GM18526 (cell line): ENCODE measurements around the gene ISG20L2.

Source experiments
- POLR2A ChIP-seq: IDR thresholded peaks from 3 replicates; pipeline ENCODE4 v1.6.1; 2011; ENCODE audit not compliant: insufficient read length; ENCODE audit errors: extremely low read depth

ISG20L2 gene

GRCh38 chr1:156727926-156728598, 504 bp downstream of the ISG20L2 start, which contains the start of gene METTL25B:
METTL25B (plus strand) TSS chr1:156728469; CDS start chr1:156729105, 636 bp downstream.
- TF ChIP-seq POLR2A: peak; percentile 78

DNA sequence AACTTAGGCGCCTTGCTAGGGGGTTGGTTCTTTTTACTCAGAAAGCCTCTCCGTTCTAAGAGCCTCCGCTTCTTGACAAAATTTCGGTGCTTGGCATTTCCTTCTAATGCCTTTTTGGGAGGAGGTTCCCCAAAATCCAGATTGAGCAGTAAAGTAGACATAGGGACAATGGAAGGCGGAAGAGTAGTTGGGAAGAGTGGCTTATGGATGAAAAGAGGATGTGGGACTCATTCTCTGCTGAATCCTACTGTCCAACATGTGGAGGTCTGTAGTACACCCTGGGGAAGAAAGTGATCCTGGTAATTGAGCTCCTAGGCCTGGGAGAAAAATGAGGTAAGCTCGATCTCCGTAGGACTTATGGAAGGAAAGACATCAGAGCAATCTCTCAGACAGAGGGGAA, 1.1 kb downstream of the ISG20L2 start:
- no peak for TF ChIP-seq POLR2A

- TF ChIP-seq POLR2A: no peak
Observed at GRCh38 chr1:156726549-156727226, 1.9 kb downstream of the ISG20L2 start.

DNA sequence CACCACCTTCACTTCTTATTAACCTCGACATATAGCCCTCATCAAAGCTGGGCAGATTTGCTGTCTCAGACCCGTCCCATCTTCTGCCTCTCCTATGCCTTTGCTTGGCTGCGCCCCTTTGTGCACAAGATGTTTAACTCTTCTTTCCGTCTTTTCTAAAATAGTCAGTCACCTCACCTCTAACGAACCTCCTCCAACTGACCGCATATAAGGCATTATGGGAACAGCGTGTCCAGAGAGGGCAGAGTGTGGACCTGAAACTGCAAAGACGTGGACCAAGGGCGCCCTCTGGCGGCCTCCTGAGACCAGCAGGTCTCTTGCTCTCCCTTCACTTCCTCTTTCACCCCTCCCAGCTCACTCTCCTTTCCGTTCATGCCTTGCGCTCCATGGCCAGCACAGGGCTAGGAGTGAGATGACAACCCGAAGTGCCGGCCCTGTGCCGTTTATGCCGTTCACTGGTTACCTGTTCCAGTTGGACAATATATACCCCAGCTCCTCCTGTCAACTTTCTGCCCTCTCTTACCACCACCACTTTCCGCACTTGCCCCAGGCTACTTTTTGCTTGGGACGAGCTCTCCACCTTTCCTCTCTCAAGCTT, 2.8 kb downstream of the ISG20L2 start:
- TF ChIP-seq POLR2A: no peak

GRCh38 chr1:156721535-156721934, 7.0 kb downstream of the ISG20L2 start:
- no peak for TF ChIP-seq POLR2A

- no peak for TF ChIP-seq POLR2A
Observed at GRCh38 chr1:156721131-156721530, 7.4 kb downstream of the ISG20L2 start.

GRCh38 chr1:156717351-156717750, 11.2 kb downstream of the ISG20L2 start:
- no peak for TF ChIP-seq POLR2A

GRCh38 chr1:156714830-156715229, 13.7 kb downstream of the ISG20L2 start:
- no peak for TF ChIP-seq POLR2A

GRCh38 chr1:156712626-156713025, 15.9 kb downstream of the ISG20L2 start:
- TF ChIP-seq POLR2A: no peak

- no peak for TF ChIP-seq POLR2A
Observed at GRCh38 chr1:156711011-156711817, 17.4 kb downstream of the ISG20L2 start.

GRCh38 chr1:156709757-156710489, 18.6 kb downstream of the ISG20L2 start:
- no peak for TF ChIP-seq POLR2A

DNA sequence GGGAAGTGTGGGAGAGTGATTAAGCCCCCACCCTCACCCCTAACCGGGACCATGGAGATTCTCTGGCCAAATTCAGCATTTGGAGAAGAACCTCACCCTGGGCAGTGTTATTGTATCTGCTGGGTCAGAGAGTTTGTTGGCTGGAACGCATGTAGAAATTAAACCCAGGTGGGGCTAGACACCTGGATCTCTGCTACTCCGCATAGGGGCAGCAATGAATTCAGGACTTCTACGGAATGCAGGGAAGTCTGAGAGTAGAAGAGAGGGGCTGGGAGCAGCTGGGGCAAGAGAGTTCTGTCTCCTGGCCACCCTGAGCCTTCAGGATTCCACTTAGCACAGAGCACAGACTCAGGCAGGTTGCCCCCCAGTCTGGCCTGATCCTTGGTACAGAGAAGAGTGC, 19.5 kb downstream of the ISG20L2 start:
- no peak for TF ChIP-seq POLR2A

DNA sequence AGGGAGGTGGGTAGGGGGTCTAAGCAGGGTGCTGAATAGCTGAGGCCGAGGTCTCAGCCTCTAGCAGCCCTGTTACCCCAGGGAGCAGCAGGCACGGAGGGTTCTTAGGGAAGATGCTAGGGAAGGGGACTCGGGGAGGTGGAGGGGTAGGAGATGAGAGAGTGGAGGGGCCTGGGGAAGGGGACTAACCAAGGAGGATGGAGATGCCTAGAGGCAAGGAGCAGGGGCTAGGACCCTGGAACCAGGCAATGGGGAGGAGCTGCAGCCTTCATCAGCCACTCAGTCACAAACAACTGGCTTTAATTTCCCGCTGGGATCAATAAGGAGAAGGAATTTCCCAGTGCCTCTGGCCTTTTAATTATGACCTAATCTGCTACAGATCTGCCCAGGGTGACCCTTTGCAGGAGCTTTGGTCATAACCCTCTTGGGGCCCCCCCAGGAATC, 20.3 kb downstream of the ISG20L2 start:
- no peak for TF ChIP-seq POLR2A

DNA sequence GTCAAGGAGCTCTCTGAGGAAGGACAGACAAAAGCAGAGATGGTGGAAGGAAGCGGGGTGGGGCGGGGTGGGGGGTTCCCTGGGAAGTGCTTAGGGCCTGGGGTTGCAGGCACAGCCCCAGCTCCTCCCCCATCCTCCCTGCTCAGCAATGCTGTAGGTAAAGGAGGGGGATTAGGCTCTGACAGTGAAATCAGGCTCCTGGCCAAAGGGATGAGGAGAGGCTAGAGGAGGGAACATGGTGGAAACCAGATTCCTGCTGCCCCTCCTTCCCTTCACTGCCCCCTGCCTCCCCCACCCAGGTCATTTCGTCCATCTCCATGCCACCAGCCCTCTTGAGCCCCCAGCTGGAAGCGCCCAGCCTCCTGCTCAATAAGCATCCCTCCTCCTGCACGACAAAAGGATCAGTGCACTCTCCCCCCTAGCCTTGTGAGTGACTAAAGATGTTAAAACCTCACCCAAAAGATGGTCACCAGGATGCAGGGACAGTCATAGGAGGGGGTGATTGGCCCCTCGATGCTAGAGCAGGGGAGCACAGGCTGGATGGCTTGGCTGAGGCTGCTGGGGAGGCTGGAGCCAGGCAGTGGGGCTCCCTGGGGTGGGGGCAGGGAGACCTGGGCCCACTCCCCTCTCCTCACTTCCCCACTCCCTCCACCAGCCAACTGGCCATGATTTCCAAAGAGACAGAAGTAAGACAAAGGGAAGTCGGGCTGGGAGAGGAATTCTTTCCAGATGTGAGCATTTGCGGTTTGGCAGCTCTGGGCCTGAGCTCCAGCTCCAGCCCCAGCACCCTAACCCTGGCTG, 20.9 kb downstream of the ISG20L2 start:
- TF ChIP-seq POLR2A: no peak
